HL-60 (cell line): Measurements from ENCODE around the gene DGKI.

ENCODE experiments used
- CTCF ChIP-seq: IDR thresholded peaks from one replicate; pipeline ENCODE4 v1.5.1; 2011; ENCODE audit warnings: low read length, control low read depth, inconsistent platforms; ENCODE audit not compliant: insufficient read depth
- GABPA ChIP-seq: IDR thresholded peaks from 2 replicates; pipeline ENCODE4 v1.6.1; 2012; ENCODE audit warnings: low read depth
- POLR2AphosphoS5 ChIP-seq: IDR thresholded peaks from 2 replicates; pipeline ENCODE4 v1.6.1; 2012; ENCODE audit warnings: low read depth
- REST ChIP-seq: IDR thresholded peaks from 2 replicates; pipeline ENCODE4 v1.6.1; 2012; ENCODE audit warnings: low read depth; ENCODE audit not compliant: insufficient replicate concordance
- SPI1 ChIP-seq: IDR thresholded peaks from 2 replicates; pipeline ENCODE4 v1.6.1; 2012; ENCODE audit warnings: low read depth, mild to moderate bottlenecking, borderline replicate concordance

- TF ChIP-seq CTCF (no peak), POLR2AphosphoS5 (no peak), SPI1 (no peak), REST (no peak), GABPA (no peak)
These were observed 442.0 kb downstream of the DGKI start for GRCh38 chr7:137404660-137405317.
